Breast epithelium (tissue), 3 donors: ENCODE results near the gene CLDN2.

ENCODE experiments used
- CTCF ChIP-seq, 3 donors: fragments of 450-650 bp; IDR thresholded peaks; one replicate each; pipeline ENCODE4 v1.5.1; 2016 to 2017; ENCODE audit warnings: antibody characterized with exemption in 3 of 3, mild to moderate bottlenecking in 3 of 3, moderate library complexity in 3 of 3
- POLR2A ChIP-seq: fragments of 450-650 bp; IDR thresholded peaks from one replicate; pipeline ENCODE4 v1.6.1; 2016; ENCODE audit warnings: antibody characterized with exemption, mild to moderate bottlenecking, moderate library complexity
- POLR2AphosphoS5 ChIP-seq, 3 donors: sonication (generic); formaldehyde crosslinking; IDR thresholded peaks; one replicate each; pipeline ENCODE4 v1.6.1; 2017; ENCODE audit warnings: antibody characterized with exemption in 3 of 3

DNA sequence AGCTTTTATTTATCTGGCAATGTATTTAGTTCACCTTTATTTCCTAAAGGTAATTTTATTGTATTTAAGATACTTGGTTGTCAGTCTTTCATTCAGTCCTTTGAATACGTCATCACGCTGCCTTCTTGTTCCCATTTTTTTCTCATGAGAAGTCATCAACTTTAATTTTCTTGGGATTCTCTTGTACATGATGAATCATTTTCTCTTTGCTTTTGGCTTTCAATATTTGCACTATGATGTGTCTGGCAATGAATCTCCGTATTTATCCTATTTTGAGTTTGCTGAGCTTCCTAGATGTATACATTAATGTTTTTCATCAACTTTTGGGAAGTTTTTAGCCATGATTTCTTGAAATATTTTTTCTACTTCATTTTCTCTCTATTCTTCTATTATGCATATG, 28.4 kb downstream of the CLDN2 start:
- no peak for TF ChIP-seq CTCF (IDR thresholded peaks at IDR 0.05)
- TF ChIP-seq POLR2AphosphoS5 (IDR thresholded peaks at IDR 0.05): no peak
- TF ChIP-seq POLR2A: no peak
